NK-92 (cell line): ENCODE results near the gene KCP.
"Not testable (repeated sequence)": the region's sequence is repeated elsewhere in the genome, so short reads cannot be mapped to it uniquely, and the experiment has no call there.

Experiments used
- DNase-seq: peaks from one replicate; lab custom pipeline; 2025; ENCODE audit not compliant: unreplicated experiment; lab: John Stamatoyannopoulos, UW

Gene KCP

DNA sequence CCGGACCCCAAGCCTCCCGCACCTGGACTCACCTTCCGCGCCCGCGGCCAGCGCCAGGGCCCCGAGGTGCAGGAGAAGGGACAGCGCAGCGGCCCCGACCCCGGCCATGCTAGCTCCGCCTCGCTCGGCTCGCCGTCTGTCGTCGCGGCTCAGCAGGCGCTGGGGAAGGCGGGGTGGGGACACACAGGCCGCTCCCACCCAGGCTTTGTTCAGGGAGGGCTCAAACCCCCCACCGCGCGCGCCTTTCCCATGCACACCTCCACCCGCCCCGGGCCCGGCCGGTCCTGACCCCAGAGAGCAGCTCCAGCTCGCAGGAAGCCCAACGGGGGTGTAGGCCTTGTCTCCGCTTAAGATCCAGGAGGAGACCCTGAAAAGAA is at the start of gene KCP:
KCP (minus strand) TSS at position 141 of the 377 bp plus-strand sequence; CDS start at position 108, 33 bp downstream.
- DNase-seq: no peak

GRCh38 chr7:128959296-128959695 is 48.8 kb upstream of the KCP start:
- DNase-seq: no peak

DNA sequence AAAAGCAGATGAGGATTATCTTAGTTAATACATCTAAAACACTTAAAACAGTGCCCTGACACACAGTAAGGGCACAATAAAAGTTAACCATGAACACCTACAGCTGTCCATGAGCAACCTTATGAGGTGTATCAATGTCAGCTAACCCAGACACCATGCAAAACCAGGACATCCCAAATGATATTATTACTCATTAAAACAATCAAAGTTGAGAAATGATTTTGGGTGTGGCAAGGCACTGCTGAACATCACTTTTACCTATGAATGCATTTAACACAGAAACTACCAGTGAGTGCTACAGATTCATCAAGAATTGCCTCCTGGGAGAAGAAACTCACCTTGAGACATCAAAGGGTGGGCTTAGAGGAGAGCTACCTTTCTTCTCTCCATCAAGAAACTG is 45.5 kb upstream of the KCP start:
- DNase-seq: no peak

GRCh38 chr7:128954830-128955802 is 44.6 kb upstream of the KCP start:
- DNase-seq: no peak

GRCh38 chr7:128954150-128954549 is 43.6 kb upstream of the KCP start:
- no peak for DNase-seq

- DNase-seq: no peak
Observed at GRCh38 chr7:128951296-128951695, 40.8 kb upstream of the KCP start.

- DNase-seq: no peak
Observed at GRCh38 chr7:128948976-128949760, 38.7 kb upstream of the KCP start.

DNA sequence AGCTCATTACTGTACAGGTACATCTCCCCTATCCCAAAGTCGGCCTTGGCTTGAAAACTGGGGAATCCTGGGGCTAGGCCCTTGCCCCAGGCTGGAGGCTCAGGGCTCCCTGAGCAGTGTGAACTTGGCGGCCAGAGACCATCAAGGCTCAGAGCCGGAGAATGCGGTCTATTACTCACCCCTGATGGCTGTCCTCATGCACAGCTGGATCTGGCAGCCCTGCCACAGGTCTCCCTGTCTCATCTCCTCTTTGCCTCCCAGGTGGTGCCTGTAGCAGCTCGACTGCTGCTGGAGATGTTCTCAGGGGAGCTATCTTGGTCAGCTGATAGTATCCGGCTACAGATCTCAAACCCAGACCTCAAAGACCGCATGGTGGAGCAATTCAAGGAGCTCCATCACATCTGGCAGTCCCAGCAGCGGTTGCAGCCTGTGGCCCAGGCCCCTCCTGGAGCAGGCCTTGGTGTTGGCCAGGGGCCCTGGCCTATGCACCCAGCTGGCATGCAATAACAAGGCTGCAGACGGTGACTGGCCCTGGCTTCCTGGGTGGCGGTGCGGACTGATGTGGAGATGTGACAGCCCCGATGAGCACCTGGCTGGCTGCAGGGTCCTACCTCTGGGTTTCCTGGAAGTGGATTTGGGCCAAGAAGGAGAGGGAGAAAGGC is 37.9 kb upstream of the KCP start:
- DNase-seq: no peak

DNA sequence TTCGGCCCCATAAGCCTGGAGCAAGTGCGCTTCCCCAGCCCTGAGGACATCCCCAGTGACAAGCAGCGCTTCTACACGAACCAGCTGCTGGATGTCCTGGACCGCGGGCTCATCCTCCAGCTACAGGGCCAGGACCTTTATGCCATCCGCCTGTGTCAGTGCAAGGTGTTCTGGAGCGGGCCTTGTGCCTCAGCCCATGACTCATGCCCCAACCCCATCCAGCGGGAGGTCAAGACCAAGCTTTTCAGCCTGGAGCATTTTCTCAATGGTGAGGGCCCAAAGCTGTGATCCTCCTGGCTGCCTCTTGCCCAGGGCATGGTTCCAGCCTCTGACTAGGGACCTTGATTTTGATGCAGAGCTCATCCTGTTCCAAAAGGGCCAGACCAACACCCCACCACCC is 37.3 kb upstream of the KCP start:
- DNase-seq: no peak

DNA sequence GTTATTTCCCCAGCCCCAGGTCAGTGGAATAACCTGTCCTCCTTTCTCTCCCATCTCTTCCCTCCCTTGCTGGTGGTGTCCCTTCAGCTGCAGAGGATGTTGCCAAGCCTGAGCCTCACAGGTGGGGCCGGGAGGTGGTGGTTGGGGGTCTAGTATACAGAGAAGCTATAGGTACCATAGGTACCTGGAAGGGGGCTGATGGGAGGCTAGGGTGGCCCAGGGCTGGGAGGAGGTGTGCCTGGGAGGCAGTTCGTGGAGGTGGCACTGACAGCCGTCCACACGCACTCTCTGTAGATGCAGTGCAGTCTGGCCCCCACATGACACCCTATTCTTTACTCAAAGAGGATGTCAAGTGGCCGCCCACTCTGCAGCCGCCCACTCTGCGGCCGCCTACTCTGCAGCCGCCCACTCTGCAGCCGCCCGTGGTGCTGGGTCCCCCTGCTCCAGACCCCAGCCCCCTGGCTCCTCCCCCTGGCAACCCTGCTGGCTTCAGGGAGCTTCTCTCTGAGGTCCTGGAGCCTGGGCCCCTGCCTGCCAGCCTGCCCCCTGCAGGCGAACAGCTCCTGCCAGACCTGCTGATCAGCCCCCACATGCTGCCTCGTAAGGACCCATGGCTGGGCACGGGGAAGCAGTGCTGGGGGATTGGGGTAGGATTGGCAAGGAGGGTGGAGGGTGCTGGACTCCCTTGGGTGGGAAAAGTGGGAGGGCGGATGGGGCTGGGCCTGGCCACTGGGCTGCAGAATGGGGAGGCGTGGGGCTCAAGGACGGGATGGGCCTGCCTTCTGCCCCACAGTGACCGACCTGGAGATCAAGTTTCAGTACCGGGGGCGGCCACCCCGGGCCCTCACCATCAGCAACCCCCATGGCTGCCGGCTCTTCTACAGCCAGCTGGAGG is 36.7 kb upstream of the KCP start:
- DNase-seq: no peak

- no peak for DNase-seq
Observed at GRCh38 chr7:128945668-128946366, 35.3 kb upstream of the KCP start.

DNA sequence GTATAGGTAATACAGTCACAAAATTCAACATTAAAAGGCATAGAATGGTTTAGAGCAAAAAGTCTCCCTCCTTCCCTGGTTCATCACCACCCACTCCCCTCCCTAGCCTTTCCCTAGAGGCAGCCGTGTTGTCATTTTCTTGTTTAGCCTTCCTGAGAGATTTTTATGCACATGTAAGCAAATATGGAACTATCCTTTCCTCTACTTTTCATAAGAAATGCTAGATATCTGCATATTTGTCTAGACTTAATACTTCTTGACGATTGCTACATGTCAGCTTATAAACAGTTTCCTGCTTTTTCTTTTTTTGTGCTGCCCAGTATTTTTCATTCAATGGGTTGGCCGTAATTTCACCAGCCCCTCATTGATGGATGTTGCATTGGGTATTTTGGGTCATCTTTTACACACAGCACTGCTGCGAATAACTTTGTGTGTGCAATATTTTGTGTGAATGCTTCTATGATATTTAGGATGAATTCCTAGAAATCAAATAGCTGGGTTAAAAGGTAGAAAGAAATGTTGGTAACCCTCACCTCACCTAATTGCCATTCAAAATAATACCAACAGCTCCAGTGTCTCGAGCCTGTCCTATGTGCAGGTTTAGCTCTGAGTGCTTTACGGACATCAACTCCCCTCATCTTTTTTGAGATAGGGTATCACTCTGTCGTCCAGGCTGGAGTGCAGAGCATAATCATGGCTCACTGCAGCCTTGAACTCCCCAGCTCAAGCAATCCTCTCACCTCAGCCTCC is 34.2 kb upstream of the KCP start:
- no peak for DNase-seq

GRCh38 chr7:128943251-128943650 is 32.7 kb upstream of the KCP start:
- not testable (repeated sequence) for DNase-seq

GRCh38 chr7:128941946-128942526 is 31.5 kb upstream of the KCP start:
- no peak for DNase-seq

DNA sequence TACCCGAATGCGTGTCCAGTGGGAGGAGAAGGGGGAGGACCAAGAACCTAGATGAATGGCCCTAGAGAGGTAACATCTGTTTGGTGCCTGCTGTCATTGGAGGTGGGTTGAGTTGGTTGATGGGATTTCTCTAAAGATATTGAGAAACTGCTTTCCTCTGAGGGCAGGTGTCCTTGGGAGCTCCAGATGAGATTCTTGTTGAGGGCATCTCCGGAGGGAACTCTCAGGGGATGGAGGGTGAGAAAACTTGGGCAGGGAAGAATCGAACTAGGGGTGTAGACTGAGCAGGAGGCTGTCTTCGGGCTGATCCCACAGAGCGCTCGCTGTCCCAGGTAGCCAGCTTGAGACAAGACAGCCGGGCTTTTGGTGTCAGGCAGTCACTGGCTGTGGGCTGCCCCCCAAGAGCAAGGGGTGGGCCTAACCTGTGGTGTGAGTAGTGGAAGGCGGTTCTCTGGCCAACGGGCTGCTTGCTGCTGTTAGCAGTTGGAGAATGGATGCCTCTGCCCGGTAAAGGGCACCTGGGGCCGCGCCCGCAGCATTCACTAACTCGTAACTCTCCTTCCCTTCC is 30.9 kb upstream of the KCP start:
- DNase-seq: no peak

DNA sequence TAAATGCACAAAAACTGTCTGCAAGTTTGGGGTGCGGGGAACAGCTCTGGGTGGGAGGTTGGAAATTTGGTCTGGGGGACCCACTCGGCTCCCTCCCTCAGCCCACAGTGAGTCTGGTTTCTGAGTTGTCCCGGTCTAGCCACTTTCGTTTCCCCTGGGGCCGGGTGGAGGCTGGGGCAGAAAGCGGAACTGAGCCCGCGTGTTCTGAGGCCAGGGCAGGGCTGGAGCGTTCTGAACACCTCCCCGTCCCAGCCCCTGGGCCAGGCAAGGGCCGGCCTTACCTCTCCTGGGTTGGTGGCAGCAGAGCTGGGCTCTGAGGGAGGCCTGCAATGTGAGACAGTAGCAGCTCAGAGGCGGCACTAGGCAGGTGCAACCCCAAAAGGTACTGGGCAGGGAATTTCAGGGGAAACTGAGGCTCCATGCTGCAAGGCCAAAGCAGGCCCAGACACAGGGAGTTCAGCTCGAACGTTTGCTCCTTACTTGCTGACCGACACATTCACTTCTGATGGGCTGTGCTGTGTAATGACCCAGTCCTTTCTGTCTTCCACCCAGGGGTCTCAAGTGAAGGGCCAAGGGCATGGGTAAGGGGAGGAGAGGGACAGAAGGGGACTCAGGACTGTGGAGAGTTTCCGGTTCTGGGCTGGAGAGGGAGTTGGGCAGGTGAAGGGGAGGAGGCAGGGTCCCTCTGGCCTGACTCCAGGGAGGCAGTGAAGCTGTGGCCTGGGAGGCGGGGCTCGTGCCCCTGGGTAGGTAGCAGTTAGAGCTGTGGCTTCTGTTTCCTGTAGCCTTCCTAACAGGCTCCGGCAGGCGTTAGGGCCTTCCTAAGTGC is 30.2 kb upstream of the KCP start:
- no peak for DNase-seq

GRCh38 chr7:128939861-128940410 is 29.4 kb upstream of the KCP start:
- no peak for DNase-seq
